ENCODE data around the gene RNF213.

GRCh38 chr17:80416260-80416939, 155.7 kb downstream of the RNF213 start:
- no peak for TF ChIP-seq EZH2phosphoT487 (conservative IDR thresholded peaks at IDR 0.05; ENCODE audit: low read length)
- TF ChIP-seq, protein P1, sequence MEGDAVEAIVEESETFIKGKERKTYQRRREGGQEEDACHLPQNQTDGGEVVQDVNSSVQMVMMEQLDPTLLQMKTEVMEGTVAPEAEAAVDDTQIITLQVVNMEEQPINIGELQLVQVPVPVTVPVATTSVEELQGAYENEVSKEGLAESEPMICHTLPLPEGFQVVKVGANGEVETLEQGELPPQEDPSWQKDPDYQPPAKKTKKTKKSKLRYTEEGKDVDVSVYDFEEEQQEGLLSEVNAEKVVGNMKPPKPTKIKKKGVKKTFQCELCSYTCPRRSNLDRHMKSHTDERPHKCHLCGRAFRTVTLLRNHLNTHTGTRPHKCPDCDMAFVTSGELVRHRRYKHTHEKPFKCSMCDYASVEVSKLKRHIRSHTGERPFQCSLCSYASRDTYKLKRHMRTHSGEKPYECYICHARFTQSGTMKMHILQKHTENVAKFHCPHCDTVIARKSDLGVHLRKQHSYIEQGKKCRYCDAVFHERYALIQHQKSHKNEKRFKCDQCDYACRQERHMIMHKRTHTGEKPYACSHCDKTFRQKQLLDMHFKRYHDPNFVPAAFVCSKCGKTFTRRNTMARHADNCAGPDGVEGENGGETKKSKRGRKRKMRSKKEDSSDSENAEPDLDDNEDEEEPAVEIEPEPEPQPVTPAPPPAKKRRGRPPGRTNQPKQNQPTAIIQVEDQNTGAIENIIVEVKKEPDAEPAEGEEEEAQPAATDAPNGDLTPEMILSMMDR (IDR thresholded peaks at IDR 0.05; ENCODE audit: insufficient read depth, low read length, poor library complexity, severe bottlenecking): no peak

Measured in SU-DHL-6 (cell line).